LNCAP (cell line): ENCODE results near the gene SALL2.

Experiments used
- CTCF ChIP-seq: fragments of 450-650 bp; IDR thresholded peaks from 2 replicates; pipeline ENCODE4 v1.5.1; 2017; ENCODE audit warnings: mild to moderate bottlenecking

The SALL2 gene

GRCh38 chr14:21509432-21510143 is 16.6 kb downstream of the SALL2 start:
- TF ChIP-seq CTCF: no peak

- TF ChIP-seq CTCF: no peak
These were observed 19.6 kb downstream of the SALL2 start for GRCh38 chr14:21506557-21506956.

- TF ChIP-seq CTCF: no peak
These were observed 21.1 kb downstream of the SALL2 start for GRCh38 chr14:21505012-21505553.

- TF ChIP-seq CTCF: no peak
These were observed 22.8 kb downstream of the SALL2 start for GRCh38 chr14:21503376-21503775.

- TF ChIP-seq CTCF: no peak
These were observed 24.6 kb downstream of the SALL2 start for GRCh38 chr14:21501568-21501967.

GRCh38 chr14:21498540-21499526 is 27.3 kb downstream of the SALL2 start:
- peak; percentile 58 for TF ChIP-seq CTCF

- no peak for TF ChIP-seq CTCF
These were observed 29.7 kb downstream of the SALL2 start for GRCh38 chr14:21496453-21496852.
